Omental fat pad (tissue), 4 donors: ENCODE measurements around the gene MXD4. TPM values are rescaled to one million over a fixed set of nuclear protein-coding genes. Genes with fewer than 3 reads are reported as not detected.
"Not testable (repeated sequence)": the region's sequence is repeated elsewhere in the genome, so short reads cannot be mapped to it uniquely, and the experiment has no call there.

Experiments
- ATAC-seq: fragments of 150-250 bp; one replicate; pipeline ENCODE4 v1.9.1; 2016; ENCODE audit warnings: mild to moderate bottlenecking, moderate library complexity; ENCODE audit not compliant: low FRiP score
- DNase-seq: peaks from one replicate; pipeline ENCODE4 v3.0.0-alpha.2; 2019; ENCODE audit warnings: low spot score
- CTCF ChIP-seq, 3 donors: fragments of 450-650 bp; IDR thresholded peaks; one replicate each; pipeline ENCODE4 v1.5.1; 2016 to 2017; ENCODE audit warnings: antibody characterized with exemption in 3 of 3, mild to moderate bottlenecking in 3 of 3, moderate library complexity in 2 of 3
- small RNA-seq: library from RNA; depleted of rRNA; stranded (forward); fragments of <200 nt; gene quantifications from one replicate; pipeline ENCODE3, GENCODE V24; 2016
- total RNA-seq, 4 donors: library from RNA; depleted of rRNA; stranded (reverse); fragments of >200 nt; gene quantifications; one replicate each; pipeline ENCODE4 v1.1.0, GENCODE V29; 2016

Gene MXD4
- total RNA-seq, 4 donors from 2014 or later, result 33.7 to 118 (median 59.5) TPM

- ATAC-seq, result no peak
- no peak for TF ChIP-seq CTCF (IDR thresholded peaks at IDR 0.05)
These were observed 49.1 kb downstream of the MXD4 start for GRCh38 chr4:2212831-2213230.

GRCh38 chr4:2202789-2203188 is 59.1 kb downstream of the MXD4 start:
- not testable (repeated sequence) for ATAC-seq

More at GRCh38 chr4:2212831-2213230, 49.1 kb downstream of the MXD4 start:
- DNase-seq, result no peak

More at GRCh38 chr4:2202789-2203188, 59.1 kb downstream of the MXD4 start:
- DNase-seq, result not testable (repeated sequence)

Small RNAs within 50 kb of the gene (small RNA-seq; reads per million reads assigned to genes)
- gene COX6B1P5, result not detected

Other genes starting within 250 kb of the MXD4 start
- gene NAT8L, start 202.8 kb downstream of the MXD4 start, total RNA-seq, result 10 to 100 TPM in 3 of 4 donors, 1 to 10 TPM in 1; 7.3 to 39.0 (median 14.1) TPM
- 10 to 100 TPM in 3 of 4 donors, 1 to 10 TPM in 1; 9.5 to 27.6 (median 10.8) TPM for gene HAUS3, start 20.0 kb downstream of the MXD4 start, total RNA-seq
- gene POLN, start 20.0 kb downstream of the MXD4 start, total RNA-seq, result 1 to 10 TPM; 4.7 to 7.3 (median 5.1) TPM
- gene ZFYVE28, start 156.5 kb upstream of the MXD4 start, total RNA-seq, result 10 to 100 TPM in 2 of 4 donors, 1 to 10 TPM in 2; 7.1 to 24.5 (median 16.7) TPM
- under 1 TPM in 2 of 4 donors, not detected in 2; 0.32 to 0.60 TPM for gene CFAP99, start 156.8 kb upstream of the MXD4 start, total RNA-seq
- gene RNF4, start 207.0 kb upstream of the MXD4 start, total RNA-seq, result 10 to 100 TPM; 38.5 to 90.1 (median 44.5) TPM